Activated T-helper 2 cell treated with anti-CD3 and anti-CD28 coated beads, Interferon-gamma antibody, Interleukin-2, Interleukin-4, amounts not matched to agents 10 μg/mL and 5 μg/mL and 100 μg/mL, durations not matched to agents 14 hours and 24 hours and 36 hours (primary cell): ENCODE results near the gene HM13. TPM values are rescaled to one million over a fixed set of nuclear protein-coding genes. Genes with fewer than 3 reads are reported as not detected.
"Not testable (repeated sequence)": the region's sequence is repeated elsewhere in the genome, so short reads cannot be mapped to it uniquely, and the experiment has no call there.

Source experiments
- DNase-seq: peaks from one replicate; pipeline ENCODE4 v3.0.0; 2021; ENCODE audit warnings: low spot score
- H3K27ac Mint-ChIP-seq: one replicate; pipeline ENCODE4 v1.8.0; 2021; ENCODE audit warnings: mixed read lengths
- H3K27me3 Mint-ChIP-seq: one replicate; pipeline ENCODE4 v1.8.0; 2021; ENCODE audit warnings: low read depth, mixed read lengths
- H3K36me3 Mint-ChIP-seq: one replicate; pipeline ENCODE4 v1.8.0; 2021; ENCODE audit warnings: low read depth, mixed read lengths
- H3K4me1 Mint-ChIP-seq: one replicate; pipeline ENCODE4 v1.8.0; 2021; ENCODE audit warnings: low read depth, mixed read lengths
- H3K4me3 Mint-ChIP-seq: one replicate; pipeline ENCODE4 v1.8.0; 2021; ENCODE audit warnings: low read depth, mild to moderate bottlenecking, moderate library complexity, mixed read lengths
- H3K9me3 Mint-ChIP-seq: one replicate; pipeline ENCODE4 v1.8.0; 2021; ENCODE audit warnings: mixed read lengths
- intact Hi-C: fragments of 100-400 bp; cut with micrococcal nuclease; formaldehyde crosslinking; loops from one replicate; pipeline ENCODE4 v1.15.1; 2023
- total RNA-seq: library from RNA; stranded (reverse); gene quantifications from 2 replicates; pipeline ENCODE4 v1.2.3, GENCODE V29; 2022

HM13 gene
- total RNA-seq, 1 donor from 2014 or later = 184 TPM

DNA sequence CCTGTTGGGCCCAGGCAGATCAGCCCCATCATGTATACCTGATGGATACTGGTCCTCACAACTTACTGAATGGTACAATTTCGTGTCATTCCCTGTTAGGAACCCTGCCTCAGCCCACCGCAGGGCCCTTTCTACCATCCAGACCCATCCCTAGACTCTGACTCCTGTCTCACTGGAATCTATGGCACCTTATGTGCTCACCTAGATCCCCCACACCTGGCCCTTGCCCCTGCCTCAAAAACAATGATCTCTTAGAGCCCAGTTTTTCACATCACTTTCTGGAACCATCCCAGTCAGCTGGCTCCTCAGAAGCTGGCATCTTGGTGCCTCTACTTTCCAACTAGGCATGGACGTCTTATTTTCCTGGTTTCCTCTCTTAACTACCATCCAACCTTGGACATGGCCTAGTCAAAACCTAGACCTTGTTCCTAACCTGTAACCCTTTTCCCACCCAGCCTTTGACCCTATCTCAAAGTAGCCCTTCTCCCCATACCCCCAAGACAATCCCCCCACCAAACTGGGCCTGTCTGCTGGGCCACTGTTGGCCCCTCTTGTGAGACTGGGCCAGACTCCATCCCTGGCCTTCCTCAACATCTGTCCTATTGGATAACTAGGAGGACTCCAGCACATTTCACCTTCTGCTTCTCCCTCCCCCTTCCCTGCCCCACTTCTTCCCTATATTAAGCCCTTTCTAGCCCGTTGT lies 981 bp downstream of the HM13 start:
- no peak for DNase-seq
- peaks cover 14% of the 10 kb centered on the region for H3K36me3 Mint-ChIP-seq
- no peak overlapping the region for H3K4me3 Mint-ChIP-seq
- peaks cover 2% of the 10 kb centered on the region for H3K27me3 Mint-ChIP-seq
- H3K27ac Mint-ChIP-seq = no peak overlapping the region
- H3K4me1 Mint-ChIP-seq = peaks cover 2% of the 10 kb centered on the region
- no peaks in the 10 kb centered on the region for H3K9me3 Mint-ChIP-seq
- intact Hi-C loops = loop anchor here (10.0 kb wide), 1 partner anchor 210 kb away; the partner anchor contains the start of gene BCL2L1

GRCh38 chr20:31515775-31516107 lies 1.5 kb downstream of the HM13 start:
- Mint-ChIP-seq H3K27me3 (no peaks in the 10 kb centered on the region), H3K4me3 (no peak overlapping the region), H3K4me1 (peaks cover 6% of the 10 kb centered on the region), H3K36me3 (peaks cover 19% of the 10 kb centered on the region), H3K27ac (no peak overlapping the region), H3K9me3 (no peaks in the 10 kb centered on the region)
- intact Hi-C loops = loop anchor here (10.0 kb wide), 1 partner anchor 209 kb away; the partner anchor contains the start of gene BCL2L1
- DNase-seq = peak; percentile 14

DNA sequence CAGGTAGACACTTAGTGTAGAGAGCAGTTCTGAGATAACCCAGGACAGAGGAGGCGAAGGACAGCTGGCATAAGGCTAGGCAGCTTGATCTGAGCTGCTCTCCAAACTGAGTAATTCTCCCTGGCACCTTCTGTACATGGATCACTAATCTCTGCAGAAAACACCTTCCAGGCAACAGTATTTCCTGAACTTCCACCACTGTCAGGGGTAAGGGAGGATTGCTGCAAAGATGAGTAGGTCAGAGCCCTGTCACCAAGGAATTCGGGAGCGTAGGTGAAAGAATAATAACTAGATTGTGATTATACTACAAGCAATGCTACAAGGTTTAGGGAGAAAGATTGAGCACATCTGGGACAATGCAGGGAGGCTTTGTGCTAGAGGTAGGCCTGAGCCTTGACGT lies 1.9 kb downstream of the HM13 start:
- Mint-ChIP-seq H3K27ac (no peak overlapping the region), H3K36me3 (peaks cover 22% of the 10 kb centered on the region), H3K4me3 (no peak overlapping the region), H3K4me1 (peaks cover 8% of the 10 kb centered on the region), H3K9me3 (no peaks in the 10 kb centered on the region), H3K27me3 (no peaks in the 10 kb centered on the region)
- no peak for DNase-seq
- intact Hi-C loops = loop anchor here (10.0 kb wide), 1 partner anchor 209 kb away; the partner anchor contains the start of gene BCL2L1

DNA sequence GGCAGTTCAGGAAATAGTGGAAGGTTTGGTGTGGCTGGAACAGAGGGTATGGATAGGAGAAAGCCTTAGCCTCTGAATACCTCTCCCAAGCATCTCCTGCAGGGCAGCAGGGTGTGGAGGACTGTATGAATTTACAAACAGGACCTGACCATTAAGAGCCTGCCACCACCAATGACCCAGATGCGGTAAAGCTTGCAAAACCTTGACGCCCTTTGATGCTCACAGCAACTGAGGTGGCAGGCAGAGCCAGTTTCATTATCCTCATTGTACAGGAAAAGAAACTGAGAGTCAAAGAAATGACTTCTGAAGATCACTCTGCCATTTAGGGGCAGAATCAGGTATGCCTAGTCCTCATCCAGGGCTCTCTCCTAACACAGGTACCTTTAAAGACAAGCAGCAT lies 2.4 kb downstream of the HM13 start:
- Mint-ChIP-seq H3K36me3 (peaks cover 24% of the 10 kb centered on the region), H3K4me3 (no peak overlapping the region), H3K27me3 (no peaks in the 10 kb centered on the region), H3K27ac (no peak overlapping the region), H3K4me1 (peaks cover 8% of the 10 kb centered on the region), H3K9me3 (no peaks in the 10 kb centered on the region)
- intact Hi-C loops = loop anchor here (10.0 kb wide), 1 partner anchor 208 kb away; the partner anchor contains the start of gene BCL2L1
- DNase-seq = no peak

GRCh38 chr20:31517373-31517772 lies 3.1 kb downstream of the HM13 start:
- intact Hi-C loops = loop anchor here (10.0 kb wide), 1 partner anchor 207 kb away; the partner anchor contains the start of gene BCL2L1
- Mint-ChIP-seq H3K4me1 (peaks cover 13% of the 10 kb centered on the region), H3K36me3 (peaks cover 27% of the 10 kb centered on the region), H3K4me3 (no peak overlapping the region), H3K9me3 (no peaks in the 10 kb centered on the region), H3K27ac (no peak overlapping the region), H3K27me3 (no peaks in the 10 kb centered on the region)
- DNase-seq = no peak

DNA sequence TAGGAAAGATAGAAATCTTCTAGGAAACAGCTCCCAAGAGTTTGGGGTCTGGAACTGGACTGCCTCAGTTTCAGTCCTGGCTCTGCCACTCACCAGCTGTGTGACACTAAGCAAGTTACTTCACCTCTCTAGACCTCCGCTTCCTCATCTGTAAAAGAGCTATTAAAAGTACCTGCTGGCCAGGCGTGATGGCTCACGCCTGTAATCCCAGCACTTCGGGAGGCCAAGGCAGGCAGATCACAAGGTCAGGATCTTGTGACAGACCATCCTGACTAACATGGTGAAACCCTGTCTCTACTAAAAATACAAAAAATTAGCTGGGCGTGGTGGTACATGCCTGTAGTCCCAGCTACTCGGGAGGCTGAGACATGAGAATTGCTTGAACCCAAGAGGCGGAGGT lies 7.0 kb downstream of the HM13 start:
- intact Hi-C loops, H3K27ac Mint-ChIP-seq, DNase-seq, H3K4me3 Mint-ChIP-seq, H3K9me3 Mint-ChIP-seq, H3K27me3 Mint-ChIP-seq: not testable (repeated sequence)
- H3K4me1 Mint-ChIP-seq = peaks cover 22% of the 10 kb centered on the region
- peaks cover 46% of the 10 kb centered on the region for H3K36me3 Mint-ChIP-seq

DNA sequence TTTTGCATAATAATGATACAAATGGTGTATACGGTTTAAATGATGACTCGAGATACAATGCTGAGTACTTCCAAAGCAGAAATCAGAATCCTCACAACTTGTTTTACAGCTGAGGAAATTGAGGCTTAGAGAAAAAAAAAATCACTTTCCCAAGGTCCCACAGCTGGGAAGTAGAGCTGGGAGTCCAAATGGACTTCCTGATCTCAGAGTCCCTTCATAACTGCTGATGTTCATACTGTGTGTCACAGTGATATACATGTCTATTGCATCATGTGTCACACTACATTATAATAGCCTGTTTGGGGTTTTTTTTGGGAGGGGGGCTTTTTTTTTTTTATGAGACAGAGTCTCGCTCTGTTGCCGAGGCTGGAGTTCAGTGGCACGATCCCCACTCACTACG lies 8.5 kb downstream of the HM13 start:
- DNase-seq = no peak
- intact Hi-C loops = no loop called here
- Mint-ChIP-seq H3K27me3 (no peaks in the 10 kb centered on the region), H3K4me1 (peaks cover 22% of the 10 kb centered on the region), H3K9me3 (no peaks in the 10 kb centered on the region), H3K27ac (no peak overlapping the region), H3K4me3 (no peak overlapping the region), H3K36me3 (peaks cover 60% of the 10 kb centered on the region)

DNA sequence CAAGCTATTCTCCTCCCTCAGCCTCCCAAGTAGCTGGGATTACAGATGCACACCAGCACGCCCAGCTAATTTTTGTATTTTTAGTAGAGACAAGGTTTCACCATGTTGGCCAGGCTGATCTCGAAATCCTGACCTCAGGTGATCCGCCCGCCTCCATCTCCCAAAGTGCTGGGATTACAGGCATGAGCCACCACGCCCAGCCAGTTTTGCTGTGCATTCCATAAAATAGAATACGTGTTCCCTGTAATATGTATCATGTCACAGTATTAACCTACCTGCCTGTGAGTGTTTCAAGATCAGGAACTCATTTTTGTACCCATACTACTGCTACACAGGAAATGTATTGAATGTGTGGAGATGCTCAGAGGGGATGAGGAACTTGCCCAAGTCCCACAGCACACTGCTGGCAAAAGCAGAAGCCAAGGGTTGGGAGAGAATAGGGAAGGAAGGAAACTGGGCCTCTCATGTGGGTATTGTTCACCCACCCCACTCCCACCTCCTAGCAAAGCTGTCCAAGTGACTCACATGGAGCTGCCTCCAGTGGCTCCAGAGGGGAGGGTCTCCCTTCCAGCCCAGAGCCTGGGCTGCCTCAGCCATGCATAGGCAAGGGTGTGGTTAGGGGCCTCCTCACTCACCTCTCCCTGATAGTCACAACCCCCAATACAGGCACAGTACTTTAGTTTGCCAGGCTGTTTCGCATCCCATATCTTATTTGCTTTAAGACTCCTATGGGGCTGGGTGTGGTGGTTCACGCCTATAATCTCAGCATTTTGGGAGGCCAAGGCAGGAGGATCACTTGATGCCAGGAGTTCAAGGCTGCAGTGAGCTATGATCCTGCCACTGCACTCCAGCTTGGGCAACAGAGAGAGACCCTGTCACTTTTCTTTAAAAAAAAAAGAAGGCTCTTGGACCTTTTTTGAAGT lies 9.4 kb downstream of the HM13 start:
- H3K27ac Mint-ChIP-seq = no peak overlapping the region
- H3K4me1 Mint-ChIP-seq = peaks cover 22% of the 10 kb centered on the region
- peaks cover 63% of the 10 kb centered on the region for H3K36me3 Mint-ChIP-seq
- H3K27me3 Mint-ChIP-seq = no peaks in the 10 kb centered on the region
- DNase-seq = no peak
- no peaks in the 10 kb centered on the region for H3K9me3 Mint-ChIP-seq
- H3K4me3 Mint-ChIP-seq = no peak overlapping the region
- intact Hi-C loops = no loop called here

GRCh38 chr20:31527266-31527665 lies 13.0 kb downstream of the HM13 start:
- Mint-ChIP-seq H3K4me1 (peaks cover 15% of the 10 kb centered on the region), H3K27ac (no peak overlapping the region), H3K36me3 (peaks cover 62% of the 10 kb centered on the region), H3K9me3 (no peaks in the 10 kb centered on the region), H3K4me3 (no peak overlapping the region), H3K27me3 (no peaks in the 10 kb centered on the region)
- intact Hi-C loops = no loop called here
- DNase-seq = no peak

GRCh38 chr20:31535298-31535697 lies 21.1 kb downstream of the HM13 start:
- intact Hi-C loops = no loop called here
- peaks cover 87% of the 10 kb centered on the region for H3K36me3 Mint-ChIP-seq
- peaks cover 30% of the 10 kb centered on the region for H3K4me1 Mint-ChIP-seq
- H3K4me3 Mint-ChIP-seq = no peak overlapping the region
- no peak for DNase-seq
- no peaks in the 10 kb centered on the region for H3K9me3 Mint-ChIP-seq
- H3K27me3 Mint-ChIP-seq = no peaks in the 10 kb centered on the region
- H3K27ac Mint-ChIP-seq = no peak overlapping the region

GRCh38 chr20:31536575-31536974 lies 22.3 kb downstream of the HM13 start:
- no peaks in the 10 kb centered on the region for H3K27me3 Mint-ChIP-seq
- no peaks in the 10 kb centered on the region for H3K9me3 Mint-ChIP-seq
- intact Hi-C loops = no loop called here

GRCh38 chr20:31537116-31537871 lies 23.1 kb downstream of the HM13 start:
- Mint-ChIP-seq H3K4me1 (peaks cover 35% of the 10 kb centered on the region), H3K27ac (no peak overlapping the region), H3K9me3 (no peaks in the 10 kb centered on the region), H3K27me3 (no peaks in the 10 kb centered on the region), H3K4me3 (no peak overlapping the region), H3K36me3 (peaks cover 76% of the 10 kb centered on the region)
- intact Hi-C loops = no loop called here
- no peak for DNase-seq

More at GRCh38 chr20:31536575-31536974, 22.3 kb downstream of the HM13 start:
- no peak overlapping the region for H3K27ac Mint-ChIP-seq
- no peak for DNase-seq
- H3K36me3 Mint-ChIP-seq = peaks cover 80% of the 10 kb centered on the region
- H3K4me1 Mint-ChIP-seq = peaks cover 31% of the 10 kb centered on the region
- no peak overlapping the region for H3K4me3 Mint-ChIP-seq
